Retinal pigment epithelial cell (primary cell): ENCODE measurements around the gene APOBEC3B.
"Not testable (repeated sequence)": the region's sequence is repeated elsewhere in the genome, so short reads cannot be mapped to it uniquely, and the experiment has no call there.

Experiments
- DNase-seq: peaks from one replicate; pipeline ENCODE4 v3.0.0-alpha.2; 2010; ENCODE audit warnings: low read depth
- H3K4me3 ChIP-seq: 2 replicates; pipeline ENCODE4 v1.5.1; 2011; ENCODE audit warnings: mild to moderate bottlenecking, low read length, control low read depth, moderate library complexity
- TF ChIP-seq, protein P1 (sequence below): conservative IDR thresholded peaks from 2 replicates; pipeline ENCODE4 v1.5.1; 2011; ENCODE audit warnings: low read depth, low read length, control low read depth, inconsistent platforms

Gene APOBEC3B

DNA sequence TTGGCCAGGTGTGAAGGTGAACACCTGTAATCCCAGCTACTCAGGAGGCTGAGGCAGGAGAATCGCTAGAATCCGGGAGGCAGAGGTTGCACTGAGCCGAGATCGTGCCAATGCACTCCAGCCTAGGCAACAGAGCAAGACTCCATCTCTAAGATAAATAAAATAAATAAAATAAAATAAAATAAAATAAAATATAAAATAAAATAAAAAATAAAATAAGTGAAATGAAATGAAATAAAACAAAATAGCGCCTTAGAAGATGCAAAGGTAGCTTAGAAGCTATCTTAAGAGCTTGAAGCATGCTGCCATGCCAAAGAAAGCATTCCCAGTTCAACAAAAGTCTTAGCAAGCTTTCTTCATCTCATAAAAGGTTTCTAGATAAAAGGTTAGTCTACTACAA lies 25.0 kb downstream of the APOBEC3B start:
- H3K4me3 ChIP-seq, result no peak overlapping the region
- TF ChIP-seq, protein P1, sequence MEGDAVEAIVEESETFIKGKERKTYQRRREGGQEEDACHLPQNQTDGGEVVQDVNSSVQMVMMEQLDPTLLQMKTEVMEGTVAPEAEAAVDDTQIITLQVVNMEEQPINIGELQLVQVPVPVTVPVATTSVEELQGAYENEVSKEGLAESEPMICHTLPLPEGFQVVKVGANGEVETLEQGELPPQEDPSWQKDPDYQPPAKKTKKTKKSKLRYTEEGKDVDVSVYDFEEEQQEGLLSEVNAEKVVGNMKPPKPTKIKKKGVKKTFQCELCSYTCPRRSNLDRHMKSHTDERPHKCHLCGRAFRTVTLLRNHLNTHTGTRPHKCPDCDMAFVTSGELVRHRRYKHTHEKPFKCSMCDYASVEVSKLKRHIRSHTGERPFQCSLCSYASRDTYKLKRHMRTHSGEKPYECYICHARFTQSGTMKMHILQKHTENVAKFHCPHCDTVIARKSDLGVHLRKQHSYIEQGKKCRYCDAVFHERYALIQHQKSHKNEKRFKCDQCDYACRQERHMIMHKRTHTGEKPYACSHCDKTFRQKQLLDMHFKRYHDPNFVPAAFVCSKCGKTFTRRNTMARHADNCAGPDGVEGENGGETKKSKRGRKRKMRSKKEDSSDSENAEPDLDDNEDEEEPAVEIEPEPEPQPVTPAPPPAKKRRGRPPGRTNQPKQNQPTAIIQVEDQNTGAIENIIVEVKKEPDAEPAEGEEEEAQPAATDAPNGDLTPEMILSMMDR, result no peak
- DNase-seq, result no peak

DNA sequence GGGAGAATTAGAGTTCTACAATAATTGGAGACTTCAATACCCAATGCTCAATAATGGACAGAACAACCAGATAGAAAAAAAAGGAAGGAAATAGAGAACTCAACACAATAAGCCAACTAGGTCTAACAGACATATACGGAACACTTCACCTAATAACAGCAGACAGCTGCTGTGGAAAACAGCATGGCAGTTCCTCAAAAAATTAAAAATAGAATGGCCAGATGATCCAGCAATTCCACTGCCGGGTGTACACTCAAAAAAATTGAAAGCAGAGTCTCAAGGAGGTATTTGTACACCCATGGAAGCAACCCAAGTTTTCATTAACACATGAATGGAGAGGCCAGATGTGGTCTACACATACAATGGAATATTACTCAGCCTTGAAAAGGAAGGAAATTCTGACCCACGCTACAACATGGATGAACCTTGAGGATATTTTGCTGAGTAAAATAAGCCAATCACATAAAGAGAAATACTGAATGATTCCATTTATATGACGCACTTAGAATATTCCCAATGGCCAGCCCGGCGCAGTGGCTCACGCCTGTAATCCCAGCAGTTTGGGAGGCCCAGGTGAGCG lies 26.2 kb downstream of the APOBEC3B start:
- DNase-seq, H3K4me3 ChIP-seq: not testable (repeated sequence)

DNA sequence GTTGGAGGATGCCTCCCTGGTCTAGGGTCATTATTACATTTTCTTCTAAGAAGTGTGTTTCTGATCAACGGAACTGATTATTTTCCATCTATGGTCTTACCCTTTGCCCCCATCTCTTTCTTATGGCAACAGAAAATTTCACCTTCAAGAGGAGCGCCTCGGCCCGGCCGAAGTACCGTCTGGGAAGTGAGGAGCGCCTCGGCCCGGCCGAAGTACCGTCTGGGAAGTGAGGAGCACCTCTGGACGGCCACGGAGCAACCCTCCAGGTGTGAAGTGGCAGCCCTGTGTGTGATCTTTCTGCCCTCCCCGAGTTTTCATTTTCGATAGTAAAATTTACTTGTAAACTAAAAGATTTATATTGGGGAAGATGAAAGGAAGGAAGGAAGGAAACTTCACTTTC lies 28.8 kb downstream of the APOBEC3B start:
- H3K4me3 ChIP-seq, result no peak overlapping the region
- TF ChIP-seq, protein P1, result no peak
- no peak for DNase-seq

DNA sequence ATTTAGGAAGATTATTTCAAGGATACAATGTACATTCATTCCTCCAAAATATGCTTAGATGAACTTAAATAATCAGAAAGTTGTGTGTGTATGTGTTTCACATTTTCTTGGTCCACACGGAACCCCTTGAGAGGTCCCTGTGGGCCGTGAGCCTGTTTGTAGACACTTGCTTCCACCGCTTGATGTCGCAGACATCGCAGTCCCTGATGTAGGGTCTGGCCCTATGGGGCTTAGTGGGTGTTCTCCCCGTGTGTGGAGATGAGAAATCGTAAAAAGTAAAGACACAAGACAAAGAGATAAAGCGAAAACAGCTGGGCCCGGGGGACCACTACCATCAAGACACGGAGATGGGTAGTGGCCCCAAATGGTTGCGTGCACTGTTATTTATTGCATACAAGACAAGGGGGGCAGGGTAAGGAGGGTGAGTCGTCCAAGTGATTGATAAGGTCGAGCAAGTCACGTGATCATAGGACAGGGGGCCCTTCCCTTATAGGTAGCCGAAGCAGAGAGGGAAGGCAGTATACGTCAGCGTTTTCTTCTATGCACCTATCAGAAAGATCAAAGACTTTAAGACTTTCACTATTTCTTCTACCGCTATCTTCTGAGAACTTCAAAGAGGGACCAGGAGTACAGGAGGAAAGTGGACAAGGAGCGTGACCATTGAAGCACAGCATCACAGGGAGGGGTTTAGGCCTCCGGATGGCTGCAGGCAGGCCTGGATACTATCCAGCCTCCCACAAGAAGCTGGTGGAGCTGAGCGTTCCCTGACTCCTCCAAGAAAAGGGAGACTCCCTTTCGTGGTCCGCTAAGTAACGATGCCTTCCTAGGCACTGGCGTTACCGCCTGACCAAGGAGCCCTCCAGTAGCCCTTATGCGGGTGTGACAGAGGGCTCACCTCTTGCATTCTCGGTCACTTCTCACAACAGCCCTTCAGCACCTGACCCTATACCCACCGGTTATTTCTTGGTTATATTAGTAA lies 30.7 kb downstream of the APOBEC3B start:
- no peak for DNase-seq
- H3K4me3 ChIP-seq, result no peak overlapping the region
- TF ChIP-seq, protein P1, result no peak

DNA sequence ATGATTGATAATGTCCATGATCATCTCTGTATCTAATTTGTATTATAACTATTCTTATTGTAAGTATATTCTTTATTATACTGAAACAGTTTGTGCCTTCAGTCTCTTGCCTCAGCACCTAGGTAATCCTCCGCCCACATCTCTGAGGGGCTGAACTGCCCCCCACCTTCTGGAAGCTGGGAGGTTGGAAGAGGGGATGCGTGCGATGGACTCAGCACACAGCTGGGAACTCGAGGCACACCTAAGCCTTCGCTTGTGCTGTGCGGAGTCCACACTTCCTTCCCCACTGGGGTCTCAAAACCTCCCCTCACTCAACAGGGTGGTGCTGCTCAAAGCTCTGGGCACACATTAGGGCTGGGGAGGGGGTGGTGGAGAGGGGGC lies 31.4 kb downstream of the APOBEC3B start:
- not testable (repeated sequence) for H3K4me3 ChIP-seq, DNase-seq

DNA sequence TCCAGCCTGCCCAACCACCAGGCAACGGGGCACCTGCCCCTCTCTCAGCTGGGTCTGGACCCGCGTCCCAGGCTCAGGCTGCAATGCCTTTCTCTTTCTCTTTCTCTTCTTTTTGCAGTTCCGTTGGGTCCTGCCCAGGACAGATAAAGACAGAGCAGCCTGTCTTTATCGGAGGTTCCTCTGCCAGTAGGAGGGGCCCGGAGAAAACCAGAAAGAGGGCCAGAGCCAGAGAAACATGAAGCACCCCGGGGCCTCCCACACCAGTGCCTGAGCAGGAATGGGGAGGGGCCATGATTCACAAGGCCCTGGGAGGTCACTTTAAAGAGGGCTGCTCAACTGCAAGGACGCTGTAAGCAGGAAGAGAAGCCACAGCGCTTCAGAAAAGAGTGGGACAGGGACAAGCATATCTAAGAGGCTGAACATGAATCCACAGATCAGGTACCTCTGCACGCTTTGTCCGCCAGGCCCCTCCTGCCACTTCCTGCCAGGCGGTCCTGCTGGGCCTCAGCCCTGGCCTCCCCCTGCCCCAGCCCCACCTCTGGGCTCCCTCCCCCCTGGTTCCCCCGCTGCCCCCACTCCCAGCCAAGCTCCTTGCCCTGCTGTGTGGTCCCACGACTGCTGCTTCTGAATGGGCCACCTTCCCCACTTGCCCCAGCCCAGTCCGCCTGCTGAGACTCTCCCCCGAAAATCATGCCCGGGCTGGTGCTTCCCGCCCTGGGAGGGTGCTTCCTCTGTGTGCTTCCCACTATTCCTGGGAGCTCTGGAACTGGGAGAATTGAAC lies 32.0 kb downstream of the APOBEC3B start, which contains the start of gene APOBEC3C:
Gene APOBEC3C (plus strand): TSS at position 316 of the 781 bp plus-strand sequence. CDS start 106 bp downstream, at position 422.
- TF ChIP-seq, protein P1, result no peak
- H3K4me3 ChIP-seq, result peak within 1 kb of the TSS; percentile 22
- peak; percentile 19 for DNase-seq

DNA sequence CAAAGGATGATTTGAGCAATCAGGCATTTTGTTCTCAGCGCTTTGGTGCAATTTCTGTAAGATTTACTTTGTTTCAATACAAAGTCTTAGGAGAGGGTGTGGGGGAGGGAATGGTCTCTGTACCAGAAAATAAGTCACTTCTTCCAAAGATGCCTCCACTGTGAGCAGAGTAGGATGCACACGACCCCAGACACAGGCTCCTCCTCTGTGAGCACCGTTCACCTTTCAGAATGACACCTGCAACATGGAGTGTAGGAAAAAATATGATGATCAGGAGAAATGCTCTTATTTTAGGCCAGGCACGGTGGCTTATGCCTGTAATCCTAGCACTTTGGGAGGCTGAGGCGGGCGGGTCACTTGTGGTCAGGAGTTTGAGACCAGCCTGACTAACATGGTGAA lies 32.6 kb downstream of the APOBEC3B start:
- not testable (repeated sequence) for DNase-seq
- H3K4me3 ChIP-seq, result peak overlapping the region; percentile 22

DNA sequence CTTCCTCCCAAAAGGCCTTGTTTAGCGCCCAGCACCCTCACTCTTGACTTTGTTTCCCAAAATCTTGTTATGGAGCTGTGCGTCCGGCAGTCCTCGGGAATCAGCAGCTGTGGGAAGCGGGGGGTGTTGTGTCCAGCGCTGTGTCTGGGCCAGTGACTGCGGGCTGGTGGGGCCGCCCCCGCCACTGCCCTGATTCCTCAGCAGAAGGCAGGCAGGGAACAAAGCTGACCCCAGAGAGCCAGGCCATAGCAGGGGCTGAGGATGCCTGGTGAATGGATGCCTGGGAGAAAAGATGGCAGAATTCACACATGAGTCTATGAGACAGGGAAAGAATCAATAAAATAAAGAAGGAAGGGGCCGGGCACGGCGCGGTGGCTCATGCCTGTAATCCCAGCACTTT lies 34.4 kb downstream of the APOBEC3B start:
- H3K4me3 ChIP-seq, result no peak overlapping the region
- TF ChIP-seq, protein P1, result no peak
- no peak for DNase-seq
